Nephron progenitor cell (in vitro differentiated cells): ENCODE data around the gene TBC1D24.
"Not testable (repeated sequence)": the region's sequence is repeated elsewhere in the genome, so short reads cannot be mapped to it uniquely, and the experiment has no call there.

Experiments
- DNase-seq: peaks from one replicate; pipeline ENCODE4 v3.0.0; 2021
- H3K27ac Mint-ChIP-seq: 2 replicates; pipeline ENCODE4 v1.8.0; 2021; ENCODE audit warnings: mild to moderate bottlenecking, moderate library complexity, mixed read lengths
- H3K27me3 Mint-ChIP-seq: 2 replicates; pipeline ENCODE4 v1.8.0; 2021; ENCODE audit warnings: mild to moderate bottlenecking, low read depth, mixed read lengths; ENCODE audit not compliant: poor library complexity
- H3K36me3 Mint-ChIP-seq: 2 replicates; pipeline ENCODE4 v1.8.0; 2021; ENCODE audit warnings: low read depth, mixed read lengths
- H3K4me1 Mint-ChIP-seq: 2 replicates; pipeline ENCODE4 v1.8.0; 2021; ENCODE audit warnings: mixed read lengths
- H3K4me3 Mint-ChIP-seq: 2 replicates; pipeline ENCODE4 v1.8.0; 2021; ENCODE audit warnings: mild to moderate bottlenecking, moderate library complexity, mixed read lengths
- H3K9me3 Mint-ChIP-seq: 2 replicates; pipeline ENCODE4 v1.8.0; 2021; ENCODE audit warnings: mild to moderate bottlenecking, moderate library complexity, mixed read lengths
- TF ChIP-seq, protein P1 (sequence below): fragments of 200-600 bp; sonication (generic); IDR thresholded peaks from 2 replicates; pipeline ENCODE4 v1.5.0; 2021; ENCODE audit warnings: antibody characterized with exemption

The TBC1D24 gene

GRCh38 chr16:2476345-2476720 is 1.4 kb downstream of the TBC1D24 start:
- TF ChIP-seq, protein P1, sequence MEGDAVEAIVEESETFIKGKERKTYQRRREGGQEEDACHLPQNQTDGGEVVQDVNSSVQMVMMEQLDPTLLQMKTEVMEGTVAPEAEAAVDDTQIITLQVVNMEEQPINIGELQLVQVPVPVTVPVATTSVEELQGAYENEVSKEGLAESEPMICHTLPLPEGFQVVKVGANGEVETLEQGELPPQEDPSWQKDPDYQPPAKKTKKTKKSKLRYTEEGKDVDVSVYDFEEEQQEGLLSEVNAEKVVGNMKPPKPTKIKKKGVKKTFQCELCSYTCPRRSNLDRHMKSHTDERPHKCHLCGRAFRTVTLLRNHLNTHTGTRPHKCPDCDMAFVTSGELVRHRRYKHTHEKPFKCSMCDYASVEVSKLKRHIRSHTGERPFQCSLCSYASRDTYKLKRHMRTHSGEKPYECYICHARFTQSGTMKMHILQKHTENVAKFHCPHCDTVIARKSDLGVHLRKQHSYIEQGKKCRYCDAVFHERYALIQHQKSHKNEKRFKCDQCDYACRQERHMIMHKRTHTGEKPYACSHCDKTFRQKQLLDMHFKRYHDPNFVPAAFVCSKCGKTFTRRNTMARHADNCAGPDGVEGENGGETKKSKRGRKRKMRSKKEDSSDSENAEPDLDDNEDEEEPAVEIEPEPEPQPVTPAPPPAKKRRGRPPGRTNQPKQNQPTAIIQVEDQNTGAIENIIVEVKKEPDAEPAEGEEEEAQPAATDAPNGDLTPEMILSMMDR: no peak

GRCh38 chr16:2476741-2477140 is 1.8 kb downstream of the TBC1D24 start:
- Mint-ChIP-seq H3K36me3 (no peaks in the 10 kb centered on the region), H3K27ac (no peak overlapping the region), H3K4me1 (peaks cover 21% of the 10 kb centered on the region), H3K9me3 (no peaks in the 10 kb centered on the region), H3K4me3 (peak overlapping the region; percentile 76), H3K27me3 (peaks cover 26% of the 10 kb centered on the region)
- DNase-seq: no peak
- TF ChIP-seq, protein P1: no peak

More at GRCh38 chr16:2476345-2476720, 1.4 kb downstream of the TBC1D24 start:
- H3K27me3 Mint-ChIP-seq: peaks cover 26% of the 10 kb centered on the region
- DNase-seq: no peak
- no peaks in the 10 kb centered on the region for H3K36me3 Mint-ChIP-seq
- no peak overlapping the region for H3K27ac Mint-ChIP-seq
- peak overlapping the region; percentile 76 for H3K4me3 Mint-ChIP-seq
- H3K9me3 Mint-ChIP-seq: no peaks in the 10 kb centered on the region
- H3K4me1 Mint-ChIP-seq: peaks cover 21% of the 10 kb centered on the region

- no peak overlapping the region for H3K27ac Mint-ChIP-seq
- H3K4me1 Mint-ChIP-seq: peaks cover 26% of the 10 kb centered on the region
- no peak overlapping the region for H3K4me3 Mint-ChIP-seq
- H3K36me3 Mint-ChIP-seq: no peaks in the 10 kb centered on the region
- DNase-seq: no peak
- peaks cover 26% of the 10 kb centered on the region for H3K27me3 Mint-ChIP-seq
- no peaks in the 10 kb centered on the region for H3K9me3 Mint-ChIP-seq
- TF ChIP-seq, protein P1: no peak
These were observed 2.4 kb downstream of the TBC1D24 start for GRCh38 chr16:2477327-2477726.

DNA sequence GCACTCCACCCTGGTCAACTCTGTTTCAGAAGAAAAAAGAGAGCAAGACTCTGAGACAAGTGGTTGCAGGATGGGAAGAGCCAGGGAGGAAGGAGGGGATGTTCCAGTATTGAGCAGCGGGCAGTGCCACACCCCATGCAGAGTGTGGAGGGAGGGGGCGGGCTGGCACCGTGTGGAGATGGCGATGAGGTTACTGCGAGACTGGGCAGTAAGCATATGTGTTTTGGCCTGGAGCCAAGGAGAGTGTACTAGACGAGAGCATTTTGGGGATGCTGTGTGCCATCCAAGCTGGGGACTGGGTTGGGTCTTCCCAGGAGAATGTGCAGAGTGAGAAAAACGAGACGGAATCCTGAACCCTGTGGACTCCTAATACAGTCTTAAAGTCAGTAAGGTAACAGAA is 3.4 kb downstream of the TBC1D24 start:
- DNase-seq: no peak
- H3K27me3 Mint-ChIP-seq: peaks cover 26% of the 10 kb centered on the region
- H3K9me3 Mint-ChIP-seq: no peaks in the 10 kb centered on the region
- no peaks in the 10 kb centered on the region for H3K36me3 Mint-ChIP-seq
- peaks cover 30% of the 10 kb centered on the region for H3K4me1 Mint-ChIP-seq
- H3K27ac Mint-ChIP-seq: no peak overlapping the region
- no peak overlapping the region for H3K4me3 Mint-ChIP-seq
- TF ChIP-seq, protein P1: no peak

DNA sequence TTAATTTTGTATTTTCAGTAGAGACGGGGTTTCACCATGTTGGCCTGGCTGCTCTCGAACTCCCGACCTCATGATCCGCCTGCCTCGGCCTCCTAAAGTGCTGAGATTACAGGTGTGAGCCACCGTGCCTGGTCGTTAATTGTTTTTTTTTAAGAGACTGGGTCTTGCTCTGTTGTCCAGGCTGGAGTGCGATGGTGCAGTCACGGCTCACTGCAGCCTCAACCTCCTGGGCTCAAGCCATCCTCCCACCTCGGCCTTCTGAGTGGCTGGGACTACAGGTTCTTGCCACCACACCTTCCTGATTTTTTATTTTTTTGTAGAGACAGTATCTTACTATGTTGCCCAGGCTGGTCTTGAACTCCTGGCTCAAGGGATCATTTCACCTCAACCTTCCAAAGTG is 5.1 kb downstream of the TBC1D24 start:
- Mint-ChIP-seq H3K27ac (peak overlapping the region; percentile 48), H3K27me3 (peaks cover 26% of the 10 kb centered on the region), H3K4me1 (peaks cover 45% of the 10 kb centered on the region)
- not testable (repeated sequence) for H3K9me3 Mint-ChIP-seq, DNase-seq, H3K36me3 Mint-ChIP-seq, H3K4me3 Mint-ChIP-seq

- Mint-ChIP-seq H3K9me3 (no peaks in the 10 kb centered on the region), H3K4me3 (no peak overlapping the region), H3K27ac (peak overlapping the region; percentile 75), H3K4me1 (peaks cover 49% of the 10 kb centered on the region), H3K36me3 (no peaks in the 10 kb centered on the region), H3K27me3 (peaks cover 23% of the 10 kb centered on the region)
- no peak for DNase-seq
- TF ChIP-seq, protein P1: no peak
These were observed 6.0 kb downstream of the TBC1D24 start for GRCh38 chr16:2480948-2481347.
